H9 (cell line): Measurements from ENCODE around the gene BOD1L2. TPM values are rescaled to one million over a fixed set of nuclear protein-coding genes. Genes with fewer than 3 reads are reported as not detected.

Source experiments
- DNase-seq: peaks from one replicate; pipeline ENCODE4 v3.0.0-alpha.2; 2017
- H2AFZ ChIP-seq: one replicate; pipeline ENCODE4 v1.6.1; 2013; ENCODE audit warnings: mild to moderate bottlenecking, low read length, control low read depth, moderate library complexity
- H2AK5ac ChIP-seq: 2 replicates; pipeline ENCODE4 v1.6.1; 2013; ENCODE audit warnings: low read length, control low read depth, mixed read lengths; ENCODE audit not compliant: insufficient read length
- H2BK120ac ChIP-seq: one replicate; pipeline ENCODE4 v1.6.1; 2013; ENCODE audit warnings: low read depth, mild to moderate bottlenecking, low read length, control low read depth, inconsistent platforms; ENCODE audit not compliant: poor library complexity, severe bottlenecking
- H2BK12ac ChIP-seq: 2 replicates; pipeline ENCODE4 v1.6.1; 2013; ENCODE audit warnings: low read length, control low read depth, mixed read lengths, low read depth; ENCODE audit not compliant: insufficient read length
- H2BK15ac ChIP-seq: 2 replicates; pipeline ENCODE4 v1.6.1; 2013; ENCODE audit warnings: low read depth, low read length, control low read depth
- H2BK20ac ChIP-seq: one replicate; pipeline ENCODE4 v1.6.1; 2013; ENCODE audit warnings: low read depth, mild to moderate bottlenecking, low read length, control low read depth, inconsistent platforms; ENCODE audit not compliant: poor library complexity, severe bottlenecking
- H2BK5ac ChIP-seq: 2 replicates; pipeline ENCODE4 v1.6.1; 2013; ENCODE audit warnings: low read length, control low read depth, mixed read lengths; ENCODE audit not compliant: insufficient read length
- H3K14ac ChIP-seq: 2 replicates; pipeline ENCODE4 v1.6.1; 2013; ENCODE audit warnings: low read length, control low read depth; ENCODE audit not compliant: insufficient read depth
- H3K18ac ChIP-seq: 2 replicates; pipeline ENCODE4 v1.6.1; 2013; ENCODE audit warnings: low read depth, mild to moderate bottlenecking, mixed read lengths, low read length, control low read depth; ENCODE audit not compliant: insufficient read length
- H3K23ac ChIP-seq: 2 replicates; pipeline ENCODE4 v1.6.1; 2013; ENCODE audit warnings: low read length, control low read depth, mixed read lengths, low read depth; ENCODE audit not compliant: insufficient read length
- H3K23me2 ChIP-seq: 2 replicates; pipeline ENCODE4 v1.6.1; 2013; ENCODE audit warnings: low read depth, mild to moderate bottlenecking, mixed read lengths, low read length, control low read depth; ENCODE audit not compliant: insufficient read length, poor library complexity, severe bottlenecking
- H3K27ac ChIP-seq: 2 replicates; pipeline ENCODE4 v1.5.1; 2013; ENCODE audit warnings: low read length, control low read depth, mixed read lengths, low read depth; ENCODE audit not compliant: insufficient read length
- H3K27me3 ChIP-seq: 2 replicates; pipeline ENCODE4 v1.6.1; 2013; ENCODE audit warnings: low read length, control low read depth, inconsistent platforms; ENCODE audit not compliant: insufficient read depth
- H3K4ac ChIP-seq: 2 replicates; pipeline ENCODE4 v1.6.1; 2013; ENCODE audit warnings: low read depth, mild to moderate bottlenecking, control low read depth, inconsistent platforms, low read length, moderate library complexity
- H3K4me1 ChIP-seq: 2 replicates; pipeline ENCODE4 v1.6.1; 2013; ENCODE audit warnings: low read length, control low read depth, inconsistent platforms; ENCODE audit not compliant: insufficient read depth
- H3K4me2 ChIP-seq: 2 replicates; pipeline ENCODE4 v1.6.1; 2013; ENCODE audit warnings: low read length, control low read depth, mixed read lengths; ENCODE audit not compliant: insufficient read length, insufficient read depth
- H3K56ac ChIP-seq: 2 replicates; pipeline ENCODE4 v1.6.1; 2013; ENCODE audit warnings: low read depth, mild to moderate bottlenecking, mixed read lengths, low read length, control low read depth; ENCODE audit not compliant: insufficient read length
- H3K79me1 ChIP-seq: 2 replicates; pipeline ENCODE4 v1.6.1; 2013; ENCODE audit warnings: low read depth, mild to moderate bottlenecking, moderate library complexity, low read length, control low read depth, inconsistent platforms; ENCODE audit not compliant: insufficient read depth, poor library complexity, severe bottlenecking
- H3K79me2 ChIP-seq: 2 replicates; pipeline ENCODE4 v1.6.1; 2013; ENCODE audit warnings: low read length, control low read depth, inconsistent platforms; ENCODE audit not compliant: insufficient read depth
- H3K9ac ChIP-seq: 2 replicates; pipeline ENCODE4 v1.6.1; 2013; ENCODE audit warnings: low read length, control low read depth, mixed read lengths; ENCODE audit not compliant: insufficient read length; ENCODE audit errors: extremely low read depth
- H3K9me3 ChIP-seq: one replicate; pipeline ENCODE4 v1.6.1; 2013; ENCODE audit warnings: low read depth, low read length, inconsistent platforms; ENCODE audit not compliant: control insufficient read depth
- H3T11ph ChIP-seq: one replicate; pipeline ENCODE4 v1.6.1; 2013; ENCODE audit warnings: mild to moderate bottlenecking, low read length, control low read depth, inconsistent platforms
- H4K20me1 ChIP-seq: one replicate; pipeline ENCODE4 v1.6.1; 2013; ENCODE audit not compliant: control insufficient read depth, insufficient read length, insufficient read depth
- H4K5ac ChIP-seq: 2 replicates; pipeline ENCODE4 v1.6.1; 2013; ENCODE audit warnings: low read depth, mild to moderate bottlenecking, mixed read lengths, low read length, control low read depth; ENCODE audit not compliant: insufficient read length
- H4K8ac ChIP-seq: replicated peaks from 2 replicates; pipeline ENCODE4 v1.6.1; 2013; ENCODE audit warnings: low read length, control low read depth, mixed read lengths, low read depth; ENCODE audit not compliant: insufficient read length
- H4K91ac ChIP-seq: 2 replicates; pipeline ENCODE4 v1.6.1; 2013; ENCODE audit warnings: low read depth, mild to moderate bottlenecking, moderate library complexity, mixed read lengths, low read length, control low read depth; ENCODE audit not compliant: insufficient read length
- H3K27ac Mint-ChIP-seq, 3 experiments: 2 replicates in 2 of 3; 3 replicates in 1 of 3; pipeline ENCODE4 v1.8.0; 2020 to 2021; ENCODE audit warnings: mixed read lengths in 3 of 3, mild to moderate bottlenecking in 1 of 3, moderate library complexity in 1 of 3
- H3K27me3 Mint-ChIP-seq: 2 replicates; pipeline ENCODE4 v1.8.0; 2021; ENCODE audit warnings: low read depth, mild to moderate bottlenecking, moderate library complexity, mixed read lengths
- H3K36me3 Mint-ChIP-seq, 3 experiments: 2 replicates in 2 of 3; 3 replicates in 1 of 3; pipeline ENCODE4 v1.8.0; 2020 to 2021; ENCODE audit warnings: low read depth in 3 of 3, mixed read lengths in 3 of 3; ENCODE audit not compliant: insufficient read depth in 1 of 3
- H3K4me1 Mint-ChIP-seq, 2 experiments: 2 replicates each; pipeline ENCODE4 v1.8.0; 2020; ENCODE audit warnings: mixed read lengths in 2 of 2
- H3K4me3 Mint-ChIP-seq, 2 experiments: 2 replicates in 1 of 2; 3 replicates in 1 of 2; pipeline ENCODE4 v1.8.0; 2020 to 2021; ENCODE audit warnings: mild to moderate bottlenecking in 2 of 2, mixed read lengths in 2 of 2, moderate library complexity in 1 of 2
- H3K9me3 Mint-ChIP-seq, 2 experiments: 2 replicates in 1 of 2; 3 replicates in 1 of 2; pipeline ENCODE4 v1.8.0; 2020; ENCODE audit warnings: mild to moderate bottlenecking in 2 of 2, mixed read lengths in 2 of 2, moderate library complexity in 1 of 2
- CTCF ChIP-seq: fragments of 200-600 bp; sonication (generic); conservative IDR thresholded peaks from 3 replicates; pipeline ENCODE4 v1.8.0; 2021; ENCODE audit warnings: antibody characterized with exemption, mild to moderate bottlenecking
- WGBS: extraction: QIAGEN DNeasy Blood & Tissue Kit; methylation state at CpG from one replicate; pipeline ENCODE4 v1.1.7; 2013; ENCODE audit warnings: missing lambda C conversion rate, low lambda C conversion rate, mixed read lengths; ENCODE audit not compliant: insufficient read length; ENCODE audit errors: extremely low coverage; 5-methylcytosine and 5-hydroxymethylcytosine counted together
- total RNA-seq: library from RNA; stranded (reverse); gene quantifications from 2 replicates; pipeline ENCODE4 v1.2.1, GENCODE V29; 2021

BOD1L2 gene
- total RNA-seq, 1 experiment from 2014 or later = not detected

- Histone ChIP-seq H3K4ac (no peak overlapping the region), H2AFZ (no peak overlapping the region), H2BK5ac (no peak overlapping the region), H4K91ac (no peak overlapping the region), H3T11ph (no peak overlapping the region), H2BK15ac (no peak overlapping the region), H4K20me1 (no peaks in the 10 kb centered on the region), H3K14ac (no peak overlapping the region), H2AK5ac (no peak overlapping the region), H2BK12ac (no peak overlapping the region), H3K9ac (no peak overlapping the region), H3K9me3 (no peaks in the 10 kb centered on the region), H3K18ac (no peak overlapping the region), H3K23ac (no peak overlapping the region), H3K79me1 (no peaks in the 10 kb centered on the region), H3K23me2 (no peaks in the 10 kb centered on the region), H3K4me2 (no peak overlapping the region), H3K4me1 (no peaks in the 10 kb centered on the region), H4K8ac (no peak overlapping the region), H3K56ac (no peak overlapping the region), H2BK20ac (no peak overlapping the region), H4K5ac (no peak overlapping the region), H3K27ac (no peak overlapping the region), H3K79me2 (no peaks in the 10 kb centered on the region), H3K27me3 (no peaks in the 10 kb centered on the region), H2BK120ac (no peak overlapping the region)
- Mint-ChIP-seq H3K9me3 (peaks cover 16 to 17% of the 10 kb centered on the region in 2 experiments), H3K27ac (no peak overlapping the region), H3K4me1 (no peaks in the 10 kb centered on the region), H3K27me3 (peaks cover 2% of the 10 kb centered on the region; the same call in 1 of the 2 replicates), H3K36me3 (peaks cover 0 to 9% (median 4%) of the 10 kb centered on the region in 3 experiments; a peak in 4 of 7 replicates), H3K4me3 (no peak overlapping the region)
- no peak for DNase-seq
- TF ChIP-seq CTCF = no peak
- WGBS = no CpG with 5 or more reads among the region's 6 CpGs
Observed at GRCh38 chr18:57188851-57189557, 42.1 kb downstream of the BOD1L2 start.
